Epithelial cell of esophagus (primary cell): Measurements from ENCODE around the gene KCNS3.
A peak's percentile ranks its signal among the peaks of the same experiment; 100 is the strongest.

Experiments
- DNase-seq: peaks from one replicate; pipeline ENCODE4 v3.0.0; 2010; ENCODE audit warnings: low read depth
- H3K4me3 ChIP-seq: 2 replicates; pipeline ENCODE4 v1.5.1; 2011; ENCODE audit warnings: mild to moderate bottlenecking, low read length, control low read depth
- TF ChIP-seq, protein P1 (sequence below): IDR thresholded peaks from 2 replicates; pipeline ENCODE4 v1.5.1; 2011; ENCODE audit warnings: low read depth, mild to moderate bottlenecking, low read length, control low read depth, inconsistent platforms; ENCODE audit not compliant: insufficient read depth; ENCODE audit errors: missing control alignments

KCNS3 gene

DNA sequence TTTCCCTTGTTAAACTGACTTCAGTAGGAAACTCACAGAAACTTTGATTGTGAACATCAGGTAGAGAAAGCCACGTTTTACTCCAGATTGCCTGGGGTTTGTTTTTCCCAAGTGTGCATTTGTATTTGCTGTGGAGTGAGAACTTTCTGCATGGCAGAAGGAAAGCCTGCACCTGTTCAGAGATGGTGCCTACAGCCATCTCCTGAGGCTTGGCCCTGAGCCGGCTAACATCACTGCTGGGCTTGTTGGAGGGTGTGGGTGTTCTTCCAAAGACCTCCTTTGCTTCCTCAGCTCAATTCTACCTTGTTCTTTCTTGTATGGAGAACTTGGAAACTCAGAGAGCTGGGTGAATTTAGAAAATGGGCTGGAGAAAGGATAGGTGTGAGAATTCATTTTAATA is 16.1 kb downstream of the KCNS3 start:
- no peak for DNase-seq
- TF ChIP-seq, protein P1, sequence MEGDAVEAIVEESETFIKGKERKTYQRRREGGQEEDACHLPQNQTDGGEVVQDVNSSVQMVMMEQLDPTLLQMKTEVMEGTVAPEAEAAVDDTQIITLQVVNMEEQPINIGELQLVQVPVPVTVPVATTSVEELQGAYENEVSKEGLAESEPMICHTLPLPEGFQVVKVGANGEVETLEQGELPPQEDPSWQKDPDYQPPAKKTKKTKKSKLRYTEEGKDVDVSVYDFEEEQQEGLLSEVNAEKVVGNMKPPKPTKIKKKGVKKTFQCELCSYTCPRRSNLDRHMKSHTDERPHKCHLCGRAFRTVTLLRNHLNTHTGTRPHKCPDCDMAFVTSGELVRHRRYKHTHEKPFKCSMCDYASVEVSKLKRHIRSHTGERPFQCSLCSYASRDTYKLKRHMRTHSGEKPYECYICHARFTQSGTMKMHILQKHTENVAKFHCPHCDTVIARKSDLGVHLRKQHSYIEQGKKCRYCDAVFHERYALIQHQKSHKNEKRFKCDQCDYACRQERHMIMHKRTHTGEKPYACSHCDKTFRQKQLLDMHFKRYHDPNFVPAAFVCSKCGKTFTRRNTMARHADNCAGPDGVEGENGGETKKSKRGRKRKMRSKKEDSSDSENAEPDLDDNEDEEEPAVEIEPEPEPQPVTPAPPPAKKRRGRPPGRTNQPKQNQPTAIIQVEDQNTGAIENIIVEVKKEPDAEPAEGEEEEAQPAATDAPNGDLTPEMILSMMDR = no peak

DNA sequence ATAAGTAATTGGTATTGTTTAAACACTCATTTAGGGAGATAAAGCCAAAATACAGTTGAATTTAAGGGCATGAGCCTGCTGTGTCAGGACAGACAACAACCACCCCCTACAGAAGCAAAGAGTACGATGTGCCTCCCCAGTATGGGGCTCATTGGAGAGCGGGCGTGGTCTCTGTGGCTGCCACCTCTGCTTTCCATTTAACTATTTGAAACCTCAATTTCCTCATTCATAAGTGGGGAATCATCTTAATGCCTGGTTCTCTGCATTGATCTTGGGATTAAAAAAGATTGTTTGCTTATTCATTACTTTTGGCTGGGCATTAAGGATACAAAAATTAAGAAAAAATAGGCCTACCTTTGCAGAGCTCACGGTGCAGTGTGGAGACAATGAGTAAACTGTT is 21.4 kb downstream of the KCNS3 start:
- no peak for DNase-seq
- H3K4me3 ChIP-seq = no peak overlapping the region
- TF ChIP-seq, protein P1 = no peak

More for the DNA sequence above, 16.1 kb downstream of the KCNS3 start:
- no peak overlapping the region for H3K4me3 ChIP-seq

DNA sequence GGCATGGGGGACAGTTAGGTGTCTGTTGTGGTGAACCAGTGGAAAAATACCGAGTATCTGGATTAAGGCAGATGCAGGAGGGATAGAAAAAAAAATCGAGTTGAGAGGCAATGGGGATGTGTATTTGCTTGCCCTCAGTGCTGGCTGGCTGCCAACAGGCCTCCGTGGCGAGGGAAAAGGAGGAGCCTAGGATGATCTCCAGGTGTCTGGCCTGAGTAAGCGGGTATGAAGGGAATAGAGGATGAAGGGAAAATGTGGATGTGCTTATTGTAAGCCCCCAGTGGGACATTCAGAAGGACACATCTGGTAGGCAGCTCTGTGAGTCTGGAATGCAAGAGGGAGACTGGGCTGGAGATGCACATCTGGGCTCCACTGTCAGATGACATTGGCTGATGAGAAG is 22.8 kb downstream of the KCNS3 start:
- DNase-seq = peak; percentile 87
- TF ChIP-seq, protein P1 = no peak

DNA sequence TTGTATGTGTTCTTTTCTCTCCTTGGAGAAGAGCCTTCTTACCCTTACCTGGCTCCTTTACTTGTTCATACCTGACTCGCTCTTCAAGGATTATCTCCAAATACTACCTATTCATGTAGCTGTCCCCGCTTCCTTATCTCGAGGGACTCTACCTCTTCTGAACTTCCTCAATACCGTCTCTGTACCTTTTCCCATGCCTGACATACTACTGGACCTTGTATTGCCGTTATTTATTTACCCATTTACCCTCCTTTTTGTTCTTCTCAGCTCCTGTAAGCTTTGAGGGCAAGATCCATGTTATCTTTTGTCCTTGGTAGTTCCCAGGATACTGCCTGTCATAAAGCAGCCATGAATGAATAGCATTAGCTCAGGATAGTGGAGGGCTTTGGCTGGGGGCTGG is 32.5 kb downstream of the KCNS3 start:
- TF ChIP-seq, protein P1 = no peak
- no peak for DNase-seq
- H3K4me3 ChIP-seq = no peak overlapping the region

More for the DNA sequence above, 22.8 kb downstream of the KCNS3 start:
- no peak overlapping the region for H3K4me3 ChIP-seq

DNA sequence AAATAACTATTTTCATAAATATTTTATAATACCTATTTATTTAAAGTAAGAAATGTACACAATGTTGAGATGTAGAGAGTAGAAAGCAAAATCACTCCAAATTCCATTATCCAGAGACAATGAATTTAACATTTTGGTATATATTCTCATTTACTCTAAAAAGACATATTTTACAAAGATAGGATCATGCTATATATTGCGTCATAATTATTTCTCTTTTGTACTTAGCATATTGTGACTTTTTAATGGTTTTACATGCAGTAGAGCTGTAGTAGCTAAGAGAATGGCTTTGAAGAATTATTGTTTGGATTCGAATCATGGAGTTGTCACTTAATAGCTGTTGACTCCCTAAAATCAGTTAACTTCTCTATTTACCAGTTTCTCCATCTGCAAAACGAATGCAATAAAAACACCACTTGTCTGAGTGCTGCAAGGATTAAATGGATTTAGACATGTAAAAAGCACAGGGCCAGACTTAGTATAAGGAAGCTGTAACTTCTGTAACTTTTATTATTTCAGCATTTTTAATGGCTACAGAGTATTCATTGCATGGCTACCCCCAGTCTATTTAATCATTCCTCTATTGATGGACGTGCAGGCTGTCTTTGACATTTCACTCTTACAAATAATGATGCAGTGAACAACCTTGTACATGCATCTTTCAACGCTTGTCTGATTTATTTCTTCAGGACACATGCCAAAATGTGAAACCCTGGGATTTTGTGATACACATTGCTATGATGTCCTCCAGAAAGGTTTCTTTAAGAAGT is 33.2 kb downstream of the KCNS3 start:
- H3K4me3 ChIP-seq = no peak overlapping the region
- TF ChIP-seq, protein P1 = no peak
- DNase-seq = no peak

DNA sequence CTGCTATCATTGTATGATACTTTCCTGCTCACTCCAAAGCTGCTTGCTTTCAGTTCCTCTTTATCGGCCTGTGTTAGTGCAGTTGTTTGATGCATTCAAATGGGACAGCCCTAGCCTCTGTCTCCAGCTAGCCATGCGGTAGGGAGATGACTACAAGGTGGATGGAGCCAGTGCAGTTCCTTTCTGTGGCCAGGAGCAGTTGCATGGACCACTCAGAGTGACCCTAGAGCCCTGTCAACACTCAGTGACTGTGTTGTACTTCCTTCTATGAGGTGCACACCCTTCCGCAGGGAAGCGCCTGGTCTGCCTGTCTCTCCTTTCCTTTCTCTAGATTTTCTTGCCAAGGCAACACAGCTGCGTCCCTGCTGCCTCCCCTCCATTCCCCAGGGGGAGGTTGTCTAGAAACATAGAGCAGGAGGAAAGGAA is 33.8 kb downstream of the KCNS3 start:
- DNase-seq = no peak
- TF ChIP-seq, protein P1 = no peak
- H3K4me3 ChIP-seq = no peak overlapping the region

DNA sequence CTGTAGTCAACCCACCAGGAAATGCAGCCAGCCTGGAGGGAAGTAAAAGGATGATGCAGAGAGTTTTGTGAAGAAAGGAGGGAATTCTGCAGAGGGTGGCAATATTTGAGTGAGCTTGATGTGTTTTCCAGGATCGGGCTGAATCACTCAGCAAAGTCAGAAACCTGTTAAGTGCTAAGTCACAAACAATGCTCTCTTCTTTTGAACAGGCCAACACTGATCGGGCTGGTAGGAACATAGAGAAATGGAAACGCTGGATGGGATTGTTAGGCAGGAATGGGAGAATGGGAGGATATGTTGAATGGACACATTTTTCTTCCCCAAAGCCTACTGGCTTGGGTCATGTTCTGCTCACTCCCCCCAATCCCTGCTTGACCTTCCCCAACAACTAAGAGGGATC is 36.6 kb downstream of the KCNS3 start:
- TF ChIP-seq, protein P1 = no peak
- no peak for DNase-seq
- H3K4me3 ChIP-seq = no peak overlapping the region
